ENCODE results near the gene PRG3.

DNA sequence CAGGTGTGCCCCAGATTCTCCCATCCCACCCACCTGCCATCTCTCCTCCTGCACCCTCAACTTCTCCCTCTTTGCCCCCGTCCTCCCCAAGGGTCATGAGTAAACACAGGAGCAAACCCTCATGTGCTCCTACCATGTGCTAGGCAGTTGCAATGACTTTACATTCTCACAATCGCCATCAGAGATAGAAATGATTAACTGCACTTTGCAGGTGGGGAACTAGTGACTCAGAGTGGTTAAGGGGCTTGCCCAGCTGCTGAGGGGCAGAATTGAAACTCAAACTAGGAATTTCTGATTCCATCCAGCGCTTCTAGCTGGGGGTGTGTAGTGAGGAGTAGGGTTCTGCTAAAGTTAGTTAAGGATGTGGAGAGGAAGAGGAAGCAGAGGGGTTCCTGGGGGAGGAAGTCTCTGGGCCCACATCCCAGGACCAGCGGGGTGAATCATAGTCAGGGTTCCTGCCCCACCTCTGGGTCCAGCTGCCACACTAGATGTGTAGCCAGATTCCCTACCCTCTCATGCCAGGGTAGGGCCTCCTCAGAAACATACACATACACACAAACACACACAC lies 25.5 kb upstream of the PRG3 start:
- TF ChIP-seq EZH2 (IDR thresholded peaks at IDR 0.05; ENCODE audit: borderline replicate concordance) (no peak), CTCF (IDR thresholded peaks at IDR 0.05; ENCODE audit: poor library complexity) (no peak)

All from hepatocyte (in vitro differentiated cells).